WERI-Rb-1 (cell line): ENCODE measurements around the gene ENO2.

Experiments
- DNase-seq: peaks from one replicate; pipeline ENCODE4 v3.0.0-alpha.2; 2020
- H3K27ac ChIP-seq: fragments of 250-450 bp; sonication (Bioruptor Pico); 2 replicates; pipeline ENCODE4 v1.5.1; 2020; ENCODE audit warnings: mild to moderate bottlenecking, moderate library complexity
- H3K27me3 ChIP-seq: fragments of 250-450 bp; sonication (Bioruptor Pico); 2 replicates; pipeline ENCODE4 v1.5.1; 2021; ENCODE audit warnings: mild to moderate bottlenecking, low read depth, moderate library complexity; ENCODE audit not compliant: insufficient read depth, severe bottlenecking
- H3K36me3 ChIP-seq: fragments of 250-450 bp; sonication (Bioruptor Pico); 2 replicates; pipeline ENCODE4 v1.5.1; 2020; ENCODE audit warnings: mild to moderate bottlenecking, moderate library complexity
- H3K4me3 ChIP-seq: 2 replicates; pipeline ENCODE4 v1.5.1; 2011; ENCODE audit warnings: low read depth, mild to moderate bottlenecking, control low read depth, low read length
- H3K9me3 ChIP-seq: fragments of 250-450 bp; sonication (Bioruptor Pico); 2 replicates; pipeline ENCODE4 v1.5.1; 2021; ENCODE audit warnings: mild to moderate bottlenecking, moderate library complexity; ENCODE audit not compliant: severe bottlenecking
- CTCF ChIP-seq: IDR thresholded peaks from 2 replicates; pipeline ENCODE4 v1.5.1; 2011; ENCODE audit warnings: low read depth, mild to moderate bottlenecking, control low read depth, inconsistent platforms, low read length

Gene ENO2

GRCh38 chr12:6970096-6970527 lies 55.7 kb downstream of the ENO2 start:
- H3K4me3 ChIP-seq: peak overlapping the region; percentile 99
- DNase-seq: no peak

More at GRCh38 chr12:6970096-6970527, 55.7 kb downstream of the ENO2 start:
- TF ChIP-seq CTCF: no peak
- peaks cover 62% of the 10 kb centered on the region for H3K36me3 ChIP-seq
- no peaks in the 10 kb centered on the region for H3K27me3 ChIP-seq
- H3K9me3 ChIP-seq: no peaks in the 10 kb centered on the region
- H3K27ac ChIP-seq: peak overlapping the region; percentile 89
